ENCODE data around the gene MBNL1. TPM values are rescaled to one million over a fixed set of nuclear protein-coding genes. Genes with fewer than 3 reads are reported as not detected.

MBNL1 gene
- total and polyA plus RNA-seq, 3 experiments from 2014 or later: 303 to 391 (median 386) TPM

GRCh38 chr3:152298393-152299248, 29.9 kb downstream of the MBNL1 start:
- peaks cover 18% of the 10 kb centered on the region for H3K36me3 ChIP-seq (ENCODE audit: insufficient read depth, low read length)
- H3K4me3 ChIP-seq (ENCODE audit: low read length): peak overlapping the region; percentile 32
- peak overlapping the region; percentile 36 for H3K27ac ChIP-seq (ENCODE audit: low read depth, low read length)
- H3K4me3 Mint-ChIP-seq: peak overlapping the region; percentile 71 to 82 (median 77)
- peaks cover 85 to 94% (median 92%) of the 10 kb centered on the region in 3 donors for H3K4me1 Mint-ChIP-seq
- no peaks in the 10 kb centered on the region for H3K27me3 Mint-ChIP-seq
- H3K4me1 ChIP-seq (ENCODE audit: insufficient read depth, low read length): peaks cover 89% of the 10 kb centered on the region
- H3K9me3 Mint-ChIP-seq: no peaks in the 10 kb centered on the region
- POLR2A ChIA-PET: interaction anchor here (1.2 to 1.6 kb wide), 2 partner anchors 12 to 29 kb away, joined by 3 to 6 read pairs; no protein-coding TSS in a partner anchor
- H3K27ac Mint-ChIP-seq: peak overlapping the region; percentile 83 to 97 (median 93)
- no peaks in the 10 kb centered on the region for H3K9me3 ChIP-seq (ENCODE audit: low read length)
- peak; percentile 26 to 79 (median 76) for DNase-seq
- peaks cover 14 to 51% (median 27%) of the 10 kb centered on the region in 3 donors for H3K36me3 Mint-ChIP-seq
- CTCF ChIA-PET: interaction anchor here (0.6 to 1.6 kb wide), 3 partner anchors 10 to 115 kb away, joined by 3 to 4 read pairs (median 3); no protein-coding TSS in a partner anchor
- no peaks in the 10 kb centered on the region for H3K27me3 ChIP-seq (ENCODE audit: insufficient read depth, low read length, poor library complexity, severe bottlenecking)

- DNase-seq: peak; percentile 28 to 75 (median 66)
Observed at GRCh38 chr3:152299249-152299976, 30.7 kb downstream of the MBNL1 start.

GRCh38 chr3:152300029-152300731, 31.5 kb downstream of the MBNL1 start:
- H3K9me3 Mint-ChIP-seq: no peaks in the 10 kb centered on the region
- ChIA-PET CTCF (interaction anchor here (0.7 to 1.6 kb wide), 5 partner anchors 9 to 116 kb away, joined by 3 to 4 read pairs (median 3); no protein-coding TSS in a partner anchor), POLR2A (interaction anchor here (0.9 to 1.2 kb wide), 3 partner anchors 10 to 56 kb away, joined by 3 to 6 read pairs (median 6); no protein-coding TSS in a partner anchor)
- H3K27ac Mint-ChIP-seq: peak overlapping the region; percentile 83 to 97 (median 93)
- H3K9me3 ChIP-seq (ENCODE audit: low read length): no peaks in the 10 kb centered on the region
- H3K27me3 ChIP-seq (ENCODE audit: insufficient read depth, low read length, poor library complexity, severe bottlenecking): no peaks in the 10 kb centered on the region
- H3K27me3 Mint-ChIP-seq: no peaks in the 10 kb centered on the region
- H3K4me3 ChIP-seq (ENCODE audit: low read length): no peak overlapping the region
- DNase-seq: no peak
- H3K36me3 Mint-ChIP-seq: peaks cover 14 to 58% (median 27%) of the 10 kb centered on the region in 3 donors
- H3K4me1 Mint-ChIP-seq: peaks cover 88 to 97% (median 92%) of the 10 kb centered on the region in 3 donors
- peaks cover 99% of the 10 kb centered on the region for H3K4me1 ChIP-seq (ENCODE audit: insufficient read depth, low read length)
- no peak overlapping the region for H3K27ac ChIP-seq (ENCODE audit: low read depth, low read length)
- H3K4me3 Mint-ChIP-seq: peak overlapping the region; percentile 71 to 82 (median 77)
- H3K36me3 ChIP-seq (ENCODE audit: insufficient read depth, low read length): peaks cover 21% of the 10 kb centered on the region

More at GRCh38 chr3:152299249-152299976, 30.7 kb downstream of the MBNL1 start:
- Histone ChIP-seq H3K27ac (ENCODE audit: low read depth, low read length) (peak overlapping the region; percentile 36), H3K4me1 (ENCODE audit: insufficient read depth, low read length) (peaks cover 96% of the 10 kb centered on the region), H3K36me3 (ENCODE audit: insufficient read depth, low read length) (peaks cover 18% of the 10 kb centered on the region), H3K9me3 (ENCODE audit: low read length) (no peaks in the 10 kb centered on the region), H3K4me3 (ENCODE audit: low read length) (peak overlapping the region; percentile 32), H3K27me3 (ENCODE audit: insufficient read depth, low read length, poor library complexity, severe bottlenecking) (no peaks in the 10 kb centered on the region)
- Mint-ChIP-seq H3K4me1 (peaks cover 88 to 94% (median 92%) of the 10 kb centered on the region in 3 donors), H3K4me3 (peak overlapping the region; percentile 71 to 82 (median 77)), H3K27me3 (no peaks in the 10 kb centered on the region), H3K9me3 (no peaks in the 10 kb centered on the region), H3K27ac (peak overlapping the region; percentile 83 to 97 (median 93)), H3K36me3 (peaks cover 14 to 54% (median 27%) of the 10 kb centered on the region in 3 donors)
- ChIA-PET POLR2A (interaction anchor here (1.0 to 1.6 kb wide), 3 partner anchors 11 to 55 kb away, joined by 3 to 6 read pairs (median 3); no protein-coding TSS in a partner anchor), CTCF (interaction anchor here (1.6 kb wide), 1 partner anchor 116 kb away, joined by 4 read pairs; no protein-coding TSS in a partner anchor)

- Mint-ChIP-seq H3K4me3 (peak overlapping the region; percentile 11 to 65 (median 52)), H3K27me3 (no peaks in the 10 kb centered on the region), H3K36me3 (peaks cover 18 to 64% (median 23%) of the 10 kb centered on the region in 3 donors), H3K27ac (peak overlapping the region; percentile 19 to 94 (median 76)), H3K4me1 (peaks cover 86 to 97% (median 92%) of the 10 kb centered on the region in 3 donors), H3K9me3 (no peaks in the 10 kb centered on the region)
- H3K36me3 ChIP-seq (ENCODE audit: insufficient read depth, low read length): peaks cover 24% of the 10 kb centered on the region
- DNase-seq: peak in 1 of 5 donors; percentile 28
- no peaks in the 10 kb centered on the region for H3K9me3 ChIP-seq (ENCODE audit: low read length)
- H3K27ac ChIP-seq (ENCODE audit: low read depth, low read length): peak overlapping the region; percentile 20
- H3K4me3 ChIP-seq (ENCODE audit: low read length): no peak overlapping the region
- ChIA-PET POLR2A (no interaction called here), CTCF (interaction anchor here (0.8 kb wide), 1 partner anchor 109 kb away, joined by 3 read pairs; no protein-coding TSS in a partner anchor)
- H3K27me3 ChIP-seq (ENCODE audit: insufficient read depth, low read length, poor library complexity, severe bottlenecking): no peaks in the 10 kb centered on the region
- peaks cover 99% of the 10 kb centered on the region for H3K4me1 ChIP-seq (ENCODE audit: insufficient read depth, low read length)
Observed at GRCh38 chr3:152301745-152302181, 33.0 kb downstream of the MBNL1 start.

GRCh38 chr3:152302521-152303021, 33.8 kb downstream of the MBNL1 start:
- Histone ChIP-seq H3K4me3 (ENCODE audit: low read length) (no peak overlapping the region), H3K27ac (ENCODE audit: low read depth, low read length) (peak overlapping the region; percentile 20), H3K4me1 (ENCODE audit: insufficient read depth, low read length) (peaks cover 99% of the 10 kb centered on the region), H3K9me3 (ENCODE audit: low read length) (no peaks in the 10 kb centered on the region), H3K36me3 (ENCODE audit: insufficient read depth, low read length) (peaks cover 29% of the 10 kb centered on the region), H3K27me3 (ENCODE audit: insufficient read depth, low read length, poor library complexity, severe bottlenecking) (no peaks in the 10 kb centered on the region)
- H3K4me1 Mint-ChIP-seq: peaks cover 85 to 98% (median 95%) of the 10 kb centered on the region in 3 donors
- POLR2A ChIA-PET: interaction anchor here (0.6 to 1.2 kb wide), 3 partner anchors 17 to 1915 kb away, joined by 3 to 4 read pairs (median 3); no protein-coding TSS in a partner anchor
- CTCF ChIA-PET: interaction anchor here (0.8 kb wide), 1 partner anchor 109 kb away, joined by 3 read pairs; no protein-coding TSS in a partner anchor
- no peaks in the 10 kb centered on the region for H3K27me3 Mint-ChIP-seq
- peaks cover 15 to 69% (median 21%) of the 10 kb centered on the region in 3 donors for H3K36me3 Mint-ChIP-seq
- H3K9me3 Mint-ChIP-seq: no peaks in the 10 kb centered on the region
- peak overlapping the region; percentile 8 to 82 (median 58) for H3K4me3 Mint-ChIP-seq
- peak overlapping the region; percentile 72 to 94 (median 76) for H3K27ac Mint-ChIP-seq
- peak in 1 of 5 donors; percentile 32 for DNase-seq

- no peaks in the 10 kb centered on the region for H3K9me3 ChIP-seq (ENCODE audit: low read length)
- H3K36me3 ChIP-seq (ENCODE audit: insufficient read depth, low read length): peaks cover 31% of the 10 kb centered on the region
- peak overlapping the region in 5 of 7 donors; percentile 2 to 56 (median 17) for H3K4me3 Mint-ChIP-seq
- H3K4me1 ChIP-seq (ENCODE audit: insufficient read depth, low read length): peaks cover 98% of the 10 kb centered on the region
- H3K9me3 Mint-ChIP-seq: no peaks in the 10 kb centered on the region
- no peaks in the 10 kb centered on the region for H3K27me3 ChIP-seq (ENCODE audit: insufficient read depth, low read length, poor library complexity, severe bottlenecking)
- H3K4me1 Mint-ChIP-seq: peaks cover 86 to 99% (median 98%) of the 10 kb centered on the region in 3 donors
- H3K4me3 ChIP-seq (ENCODE audit: low read length): no peak overlapping the region
- CTCF ChIA-PET: no interaction called here
- no peak overlapping the region for H3K27ac ChIP-seq (ENCODE audit: low read depth, low read length)
- peaks cover 15 to 73% (median 21%) of the 10 kb centered on the region in 3 donors for H3K36me3 Mint-ChIP-seq
- no peak for DNase-seq
- H3K27me3 Mint-ChIP-seq: no peaks in the 10 kb centered on the region
- H3K27ac Mint-ChIP-seq: peak overlapping the region in 7 of 8 donors; percentile 15 to 79 (median 66)
- POLR2A ChIA-PET: interaction anchor here (1.2 kb wide), 1 partner anchor 16 kb away, joined by 4 read pairs; no protein-coding TSS in a partner anchor
Observed at GRCh38 chr3:152304160-152304559, 35.4 kb downstream of the MBNL1 start.

Data from CD8-positive, alpha-beta memory T cell (primary cell).